SK-N-SH (cell line): ENCODE results near the gene CHRNB1.

Experiments used
- RXRA ChIP-seq: IDR thresholded peaks from 2 replicates; pipeline ENCODE4 v1.4.0; 2012; ENCODE audit warnings: low read depth, mild to moderate bottlenecking, borderline replicate concordance
- TAF1 ChIP-seq: IDR thresholded peaks from 2 replicates; pipeline ENCODE4 v1.6.1; 2012; ENCODE audit warnings: low read depth, mild to moderate bottlenecking, low read length, moderate library complexity, borderline replicate concordance
- TF ChIP-seq, protein P1 (sequence below): fragments of 200-600 bp; sonication (generic); IDR thresholded peaks from 2 replicates; pipeline ENCODE4 v1.6.1; 2017; ENCODE audit warnings: antibody characterized with exemption, mild to moderate bottlenecking, moderate library complexity

DNA sequence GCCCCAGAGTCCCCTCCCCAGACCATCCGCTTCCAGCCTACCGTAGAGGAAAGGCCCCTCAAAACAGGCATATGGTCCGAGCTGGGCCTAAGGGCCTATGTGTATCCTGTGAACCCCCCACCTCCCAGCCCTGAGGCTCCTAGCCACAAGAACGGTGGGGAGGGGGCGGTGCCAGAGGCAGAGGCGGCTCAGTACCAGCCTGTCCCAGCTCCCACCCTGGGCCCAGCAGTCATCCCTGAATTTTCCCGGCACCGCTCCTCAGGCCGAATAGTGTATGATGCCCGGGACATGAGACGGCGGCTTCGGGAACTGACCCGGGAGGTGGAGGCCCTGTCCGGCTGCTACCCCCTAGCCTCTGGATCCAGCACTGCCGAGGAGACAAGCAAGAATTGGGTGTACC is 23.7 kb upstream of the CHRNB1 start:
- TF ChIP-seq, protein P1, sequence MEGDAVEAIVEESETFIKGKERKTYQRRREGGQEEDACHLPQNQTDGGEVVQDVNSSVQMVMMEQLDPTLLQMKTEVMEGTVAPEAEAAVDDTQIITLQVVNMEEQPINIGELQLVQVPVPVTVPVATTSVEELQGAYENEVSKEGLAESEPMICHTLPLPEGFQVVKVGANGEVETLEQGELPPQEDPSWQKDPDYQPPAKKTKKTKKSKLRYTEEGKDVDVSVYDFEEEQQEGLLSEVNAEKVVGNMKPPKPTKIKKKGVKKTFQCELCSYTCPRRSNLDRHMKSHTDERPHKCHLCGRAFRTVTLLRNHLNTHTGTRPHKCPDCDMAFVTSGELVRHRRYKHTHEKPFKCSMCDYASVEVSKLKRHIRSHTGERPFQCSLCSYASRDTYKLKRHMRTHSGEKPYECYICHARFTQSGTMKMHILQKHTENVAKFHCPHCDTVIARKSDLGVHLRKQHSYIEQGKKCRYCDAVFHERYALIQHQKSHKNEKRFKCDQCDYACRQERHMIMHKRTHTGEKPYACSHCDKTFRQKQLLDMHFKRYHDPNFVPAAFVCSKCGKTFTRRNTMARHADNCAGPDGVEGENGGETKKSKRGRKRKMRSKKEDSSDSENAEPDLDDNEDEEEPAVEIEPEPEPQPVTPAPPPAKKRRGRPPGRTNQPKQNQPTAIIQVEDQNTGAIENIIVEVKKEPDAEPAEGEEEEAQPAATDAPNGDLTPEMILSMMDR = no peak
- TF ChIP-seq RXRA (no peak), TAF1 (no peak)
